Astrocyte (in vitro differentiated cells and primary cell): ENCODE data around the gene SLC44A1. TPM values are rescaled to one million over a fixed set of nuclear protein-coding genes. Genes with fewer than 3 reads are reported as not detected.

Experiments
- DNase-seq: peaks from one replicate; pipeline ENCODE4 v3.0.0-alpha.2; 2010; ENCODE audit warnings: low read depth
- FAIRE-seq: peaks from 2 replicates; lab custom pipeline; 2011; peaks lifted over from hg19 to GRCh38; lab: Jason Lieb, UNC
- H2AFZ ChIP-seq: 2 replicates; pipeline ENCODE4 v1.6.0; 2012; ENCODE audit warnings: low read depth, low read length, inconsistent platforms
- H3K27ac ChIP-seq: 2 replicates; pipeline ENCODE4 v1.5.1; 2011; ENCODE audit warnings: low read depth, low read length, inconsistent platforms
- H3K27me3 ChIP-seq: 2 replicates; pipeline ENCODE4 v1.6.0; 2011; ENCODE audit warnings: low read length, inconsistent platforms; ENCODE audit not compliant: insufficient read depth
- H3K36me3 ChIP-seq: 2 replicates; pipeline ENCODE4 v1.5.1; 2011; ENCODE audit warnings: low read length, inconsistent platforms; ENCODE audit not compliant: insufficient read depth
- H3K4me1 ChIP-seq: 2 replicates; pipeline ENCODE4 v1.5.1; 2011; ENCODE audit warnings: low read length, inconsistent platforms; ENCODE audit not compliant: insufficient read depth
- H3K4me2 ChIP-seq: 2 replicates; pipeline ENCODE4 v1.6.0; 2012; ENCODE audit warnings: low read length, inconsistent platforms
- H3K4me3 ChIP-seq: 2 replicates; pipeline ENCODE4 v1.5.1; 2011; ENCODE audit warnings: low read depth, mild to moderate bottlenecking, low read length, inconsistent platforms; ENCODE audit not compliant: insufficient read depth
- H3K79me2 ChIP-seq: 2 replicates; pipeline ENCODE4 v1.6.0; 2012; ENCODE audit warnings: mild to moderate bottlenecking, low read length, inconsistent platforms; ENCODE audit not compliant: insufficient read depth
- H3K9ac ChIP-seq: 2 replicates; pipeline ENCODE4 v1.6.0; 2012; ENCODE audit warnings: mild to moderate bottlenecking, low read length, inconsistent platforms
- H3K9me3 ChIP-seq: 2 replicates; pipeline ENCODE4 v1.5.1; 2012; ENCODE audit warnings: low read depth, mild to moderate bottlenecking, low read length, inconsistent platforms; ENCODE audit not compliant: insufficient read depth
- H4K20me1 ChIP-seq: 2 replicates; pipeline ENCODE4 v1.6.0; 2012; ENCODE audit warnings: low read length, inconsistent platforms; ENCODE audit not compliant: insufficient read depth
- H3K27ac Mint-ChIP-seq: one replicate; pipeline ENCODE4 v1.8.0; 2021; ENCODE audit warnings: mild to moderate bottlenecking, mixed read lengths; ENCODE audit not compliant: unreplicated experiment
- H3K27me3 Mint-ChIP-seq: one replicate; pipeline ENCODE4 v1.8.0; 2021; ENCODE audit warnings: low read depth, mixed read lengths; ENCODE audit not compliant: unreplicated experiment
- H3K36me3 Mint-ChIP-seq: one replicate; pipeline ENCODE4 v1.8.0; 2021; ENCODE audit warnings: low read depth, mixed read lengths; ENCODE audit not compliant: unreplicated experiment
- H3K4me1 Mint-ChIP-seq: one replicate; pipeline ENCODE4 v1.8.0; 2021; ENCODE audit warnings: low read depth, mixed read lengths; ENCODE audit not compliant: unreplicated experiment
- H3K4me3 Mint-ChIP-seq: one replicate; pipeline ENCODE4 v1.8.0; 2021; ENCODE audit warnings: mild to moderate bottlenecking, moderate library complexity, mixed read lengths; ENCODE audit not compliant: unreplicated experiment
- H3K9me3 Mint-ChIP-seq: one replicate; pipeline ENCODE4 v1.8.0; 2021; ENCODE audit warnings: mild to moderate bottlenecking, mixed read lengths; ENCODE audit not compliant: unreplicated experiment
- CTCF ChIP-seq: IDR thresholded peaks from 2 replicates; pipeline ENCODE4 v1.5.1; 2011; ENCODE audit warnings: low read depth, mild to moderate bottlenecking, inconsistent platforms, low read length, moderate library complexity; ENCODE audit not compliant: insufficient read depth
- EZH2 ChIP-seq: IDR thresholded peaks from 2 replicates; pipeline ENCODE4 v1.6.1; 2012; ENCODE audit warnings: mild to moderate bottlenecking, low read length, inconsistent platforms; ENCODE audit not compliant: insufficient read depth
- total RNA-seq: library from RNA; stranded (reverse); gene quantifications from 2 replicates; pipeline ENCODE4 v1.2.1, GENCODE V29; 2021

SLC44A1 gene
- total RNA-seq, 1 donor from 2014 or later = 43.8 TPM

GRCh38 chr9:105438141-105438806 is 193.8 kb downstream of the SLC44A1 start:
- peaks cover 13% of the 10 kb centered on the region for H3K4me1 Mint-ChIP-seq
- no peaks in the 10 kb centered on the region for H3K36me3 Mint-ChIP-seq
- DNase-seq = peak; percentile 92
- TF ChIP-seq CTCF (no peak), EZH2 (no peak)
- no peaks in the 10 kb centered on the region for H3K27me3 Mint-ChIP-seq
- H3K9me3 Mint-ChIP-seq = no peaks in the 10 kb centered on the region
- no peaks in the 10 kb centered on the region for H3K79me2 ChIP-seq
- no peaks in the 10 kb centered on the region for H4K20me1 ChIP-seq
- H3K9ac ChIP-seq = no peak overlapping the region
- no peak for FAIRE-seq
- no peak overlapping the region for H3K27ac Mint-ChIP-seq
- peaks cover 11% of the 10 kb centered on the region for H3K4me1 ChIP-seq
- no peak overlapping the region for H3K4me3 Mint-ChIP-seq
- H2AFZ ChIP-seq = no peak overlapping the region
- no peaks in the 10 kb centered on the region for H3K9me3 ChIP-seq
- no peak overlapping the region for H3K4me3 ChIP-seq
- no peak overlapping the region for H3K27ac ChIP-seq
- peak overlapping the region; percentile 43 for H3K4me2 ChIP-seq
- no peaks in the 10 kb centered on the region for H3K27me3 ChIP-seq
- no peaks in the 10 kb centered on the region for H3K36me3 ChIP-seq

GRCh38 chr9:105439428-105439827 is 195.0 kb downstream of the SLC44A1 start:
- Mint-ChIP-seq H3K4me3 (no peak overlapping the region), H3K27ac (no peak overlapping the region), H3K36me3 (no peaks in the 10 kb centered on the region), H3K4me1 (peaks cover 18% of the 10 kb centered on the region), H3K9me3 (no peaks in the 10 kb centered on the region), H3K27me3 (no peaks in the 10 kb centered on the region)
- DNase-seq (peak; percentile 81), FAIRE-seq (no peak)
- TF ChIP-seq CTCF (no peak), EZH2 (no peak)
- Histone ChIP-seq H4K20me1 (no peaks in the 10 kb centered on the region), H2AFZ (no peak overlapping the region), H3K4me3 (no peak overlapping the region), H3K79me2 (no peaks in the 10 kb centered on the region), H3K36me3 (no peaks in the 10 kb centered on the region), H3K4me1 (peaks cover 15% of the 10 kb centered on the region), H3K9ac (no peak overlapping the region), H3K27ac (no peak overlapping the region), H3K9me3 (no peaks in the 10 kb centered on the region), H3K27me3 (no peaks in the 10 kb centered on the region), H3K4me2 (no peak overlapping the region)

GRCh38 chr9:105441616-105442160 is 197.2 kb downstream of the SLC44A1 start:
- DNase-seq (no peak), FAIRE-seq (no peak)
- Mint-ChIP-seq H3K36me3 (no peaks in the 10 kb centered on the region), H3K4me1 (peaks cover 18% of the 10 kb centered on the region), H3K27ac (no peak overlapping the region), H3K27me3 (no peaks in the 10 kb centered on the region), H3K9me3 (no peaks in the 10 kb centered on the region), H3K4me3 (no peak overlapping the region)
- H4K20me1 ChIP-seq = no peaks in the 10 kb centered on the region
- no peak overlapping the region for H3K9ac ChIP-seq
- H3K9me3 ChIP-seq = no peaks in the 10 kb centered on the region
- no peak overlapping the region for H3K4me3 ChIP-seq
- H3K4me2 ChIP-seq = no peak overlapping the region
- H2AFZ ChIP-seq = no peak overlapping the region
- H3K27me3 ChIP-seq = no peaks in the 10 kb centered on the region
- H3K79me2 ChIP-seq = no peaks in the 10 kb centered on the region
- no peaks in the 10 kb centered on the region for H3K36me3 ChIP-seq
- peaks cover 16% of the 10 kb centered on the region for H3K4me1 ChIP-seq
- H3K27ac ChIP-seq = no peak overlapping the region
- TF ChIP-seq CTCF (no peak), EZH2 (no peak)
